Measurements from ENCODE around the gene USP2.

Gene USP2

DNA sequence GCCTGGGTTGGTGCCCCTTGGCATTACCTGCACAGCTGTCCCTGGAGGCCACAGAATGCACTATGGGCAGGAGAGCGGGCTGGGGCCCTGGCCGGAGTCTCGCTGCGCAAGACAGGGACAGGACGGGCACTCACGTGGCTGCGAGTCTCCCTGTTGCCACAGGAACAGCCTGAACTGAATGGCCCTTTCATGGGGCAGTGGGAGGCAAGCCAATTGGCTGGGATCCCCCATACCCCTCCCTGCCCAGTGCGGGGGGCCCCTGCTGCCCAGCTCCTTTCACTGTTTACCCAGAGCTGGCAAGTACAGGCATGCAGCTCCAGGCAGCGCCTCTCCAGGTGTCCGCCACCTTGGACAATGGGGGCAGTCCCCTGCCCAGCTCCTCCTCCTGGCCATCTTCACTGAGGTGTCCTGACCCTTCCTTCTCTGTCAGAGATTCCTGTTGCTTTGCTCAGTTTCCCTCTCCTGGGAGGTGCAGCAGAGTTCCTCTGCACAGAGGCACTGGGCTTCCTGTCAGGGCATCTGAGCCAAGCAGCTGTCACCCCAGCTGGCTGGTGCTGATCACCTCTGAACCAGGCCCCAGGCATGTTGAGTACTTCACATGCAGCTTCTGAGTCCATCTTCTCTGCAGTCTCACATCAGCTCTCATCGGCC lies 5.2 kb downstream of the USP2 start:
- no peak for DNase-seq

DNA sequence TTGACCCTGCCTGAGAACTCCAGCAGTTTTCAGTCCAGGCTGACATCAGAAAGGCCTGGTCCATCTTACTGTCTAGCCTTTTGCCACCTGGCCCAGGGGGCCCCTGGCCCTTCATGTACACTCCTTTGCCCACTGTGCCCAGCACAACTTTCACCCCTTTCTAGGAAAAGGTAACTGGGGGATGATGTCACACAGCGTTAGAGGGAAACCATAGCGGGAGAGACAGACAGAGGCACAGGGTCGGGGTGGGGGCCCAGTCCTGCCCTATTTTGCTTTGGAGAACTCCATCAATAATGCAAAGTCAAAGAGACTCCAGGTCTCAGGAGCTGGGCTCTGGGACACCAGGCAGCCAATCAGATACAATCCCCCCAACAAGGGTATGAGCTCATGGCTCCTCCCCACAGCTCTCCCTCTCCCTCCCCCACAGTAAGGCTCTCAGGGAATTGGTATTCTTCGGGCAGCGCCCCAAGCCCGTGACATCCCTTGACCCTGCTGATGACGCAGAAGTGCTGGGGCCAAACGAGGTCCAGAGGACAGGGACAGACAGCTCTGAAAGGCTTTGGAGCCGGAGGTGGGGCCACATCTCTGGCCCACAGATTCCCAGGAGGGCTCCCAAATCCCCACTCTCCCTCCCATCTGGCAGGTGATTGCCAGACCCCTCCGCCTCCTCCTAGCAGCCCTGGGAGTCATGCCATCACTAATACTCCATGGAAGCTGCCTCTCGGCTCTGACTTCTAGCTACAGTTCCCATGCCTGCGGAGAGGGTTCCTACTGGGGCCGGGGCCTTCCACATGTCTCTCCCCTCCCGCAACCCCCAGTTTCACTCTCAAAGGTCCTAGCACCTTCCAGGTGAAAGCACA lies 5.9 kb downstream of the USP2 start:
- DNase-seq, result no peak

DNA sequence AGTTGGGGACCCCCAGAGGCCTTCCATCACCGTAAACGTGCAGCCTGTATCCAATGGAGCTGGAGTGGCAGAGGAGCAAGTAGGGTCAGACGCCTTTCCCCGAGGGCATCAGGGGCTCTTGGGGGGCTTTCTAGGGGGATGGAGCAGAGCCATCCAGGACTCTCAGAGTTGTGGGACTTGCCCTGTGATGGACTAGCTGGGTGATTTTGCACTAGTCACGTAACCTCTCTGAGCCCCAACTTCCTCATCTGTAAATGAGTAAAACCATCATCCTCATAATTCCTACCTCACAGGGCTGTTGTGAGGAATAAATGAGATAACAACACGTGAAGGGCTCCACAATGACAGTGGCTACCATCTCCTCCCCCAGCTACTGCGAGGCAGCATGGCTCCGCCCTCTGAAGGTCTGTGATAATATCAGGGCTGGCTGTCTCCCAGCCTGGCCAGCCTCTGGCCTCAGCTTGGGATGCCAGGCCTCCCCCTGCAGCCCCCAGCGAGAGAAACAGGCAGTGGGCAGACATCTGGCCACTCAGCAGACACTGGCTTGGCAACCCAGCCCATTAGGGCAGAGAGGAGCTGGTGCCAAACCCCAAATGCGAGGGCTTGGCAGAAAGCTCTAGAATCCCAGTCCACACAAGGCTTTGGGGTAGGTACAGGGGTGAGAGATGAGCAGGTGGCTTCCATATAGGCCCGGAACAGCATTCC lies 6.7 kb downstream of the USP2 start:
- DNase-seq, result no peak

DNA sequence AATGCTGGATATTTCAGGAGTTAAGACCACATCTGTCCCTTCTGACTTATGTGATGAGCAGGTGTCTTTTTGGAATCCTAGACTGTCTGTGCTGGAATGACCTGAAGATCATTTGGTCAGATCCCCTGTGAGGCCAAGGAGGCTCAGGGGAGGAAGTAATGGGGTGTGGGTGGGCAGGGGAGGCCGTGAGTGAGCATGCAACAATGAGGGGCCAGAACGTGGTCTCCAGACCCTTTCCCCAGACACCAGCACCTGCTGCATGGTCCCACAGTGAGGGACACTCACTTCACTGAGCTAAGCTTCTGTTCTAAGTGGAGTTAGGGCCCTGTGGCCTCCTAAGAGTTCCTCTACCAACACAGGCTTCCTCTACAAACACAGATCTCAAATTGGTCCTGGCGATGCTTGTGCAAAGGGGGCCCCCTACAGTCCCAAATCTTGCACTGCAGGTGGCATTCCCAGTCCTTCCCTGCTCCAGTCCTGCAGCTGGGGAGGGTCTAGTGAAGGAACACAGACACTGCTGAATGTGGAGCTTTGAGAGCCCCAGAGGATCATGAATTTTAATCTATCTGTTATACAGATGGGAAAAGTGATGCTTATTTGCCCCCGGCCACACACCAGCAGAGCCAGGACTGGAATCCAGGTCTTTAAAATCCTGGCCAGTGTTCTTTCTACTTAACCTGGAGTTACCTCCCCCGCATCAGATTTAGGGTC lies 7.4 kb downstream of the USP2 start:
- DNase-seq, result peak in 4 of 6 experiments; percentile 5 to 20 (median 16)

DNA sequence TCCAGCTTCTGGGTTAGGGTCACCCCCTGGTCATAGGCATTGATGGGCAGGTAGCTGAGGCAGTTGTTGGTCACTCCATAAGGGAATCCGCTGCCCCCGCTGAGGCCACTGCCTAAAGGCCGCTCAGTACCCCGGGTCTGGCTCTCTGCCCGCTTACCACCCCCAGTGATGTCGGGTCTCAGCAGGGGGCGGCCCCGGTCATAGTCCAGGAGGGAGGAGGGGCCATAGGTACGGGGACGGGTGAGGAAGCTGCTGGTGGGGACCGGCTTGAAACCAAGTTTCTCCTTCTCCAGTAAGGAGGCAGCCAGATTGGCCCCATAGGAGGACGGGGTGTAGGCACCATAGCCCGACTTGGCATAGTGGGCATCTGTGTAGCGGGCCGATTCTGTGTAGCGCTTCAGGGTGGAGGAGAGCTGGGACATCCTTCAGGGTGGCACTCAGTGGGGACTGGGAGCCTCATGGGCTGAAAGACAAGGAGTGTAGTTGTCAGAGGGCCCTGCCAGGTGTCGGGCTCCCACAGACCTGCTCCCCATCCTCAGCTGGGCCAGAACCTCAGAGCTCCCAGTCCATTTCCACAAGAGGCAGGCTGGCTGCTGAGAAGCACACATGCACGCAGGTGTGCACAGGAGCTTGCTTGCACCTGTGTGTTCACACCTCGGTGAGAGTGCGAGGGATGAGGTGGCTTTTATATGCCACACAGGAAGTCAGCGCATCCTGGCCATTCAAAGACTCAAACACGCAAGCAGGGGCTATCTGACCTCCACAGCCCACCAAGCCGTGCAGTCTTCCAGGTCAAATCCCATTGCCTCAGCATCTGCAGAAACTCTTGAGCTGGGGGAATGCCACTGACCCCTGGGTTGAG lies 8.2 kb downstream of the USP2 start:
- DNase-seq, result no peak

DNA sequence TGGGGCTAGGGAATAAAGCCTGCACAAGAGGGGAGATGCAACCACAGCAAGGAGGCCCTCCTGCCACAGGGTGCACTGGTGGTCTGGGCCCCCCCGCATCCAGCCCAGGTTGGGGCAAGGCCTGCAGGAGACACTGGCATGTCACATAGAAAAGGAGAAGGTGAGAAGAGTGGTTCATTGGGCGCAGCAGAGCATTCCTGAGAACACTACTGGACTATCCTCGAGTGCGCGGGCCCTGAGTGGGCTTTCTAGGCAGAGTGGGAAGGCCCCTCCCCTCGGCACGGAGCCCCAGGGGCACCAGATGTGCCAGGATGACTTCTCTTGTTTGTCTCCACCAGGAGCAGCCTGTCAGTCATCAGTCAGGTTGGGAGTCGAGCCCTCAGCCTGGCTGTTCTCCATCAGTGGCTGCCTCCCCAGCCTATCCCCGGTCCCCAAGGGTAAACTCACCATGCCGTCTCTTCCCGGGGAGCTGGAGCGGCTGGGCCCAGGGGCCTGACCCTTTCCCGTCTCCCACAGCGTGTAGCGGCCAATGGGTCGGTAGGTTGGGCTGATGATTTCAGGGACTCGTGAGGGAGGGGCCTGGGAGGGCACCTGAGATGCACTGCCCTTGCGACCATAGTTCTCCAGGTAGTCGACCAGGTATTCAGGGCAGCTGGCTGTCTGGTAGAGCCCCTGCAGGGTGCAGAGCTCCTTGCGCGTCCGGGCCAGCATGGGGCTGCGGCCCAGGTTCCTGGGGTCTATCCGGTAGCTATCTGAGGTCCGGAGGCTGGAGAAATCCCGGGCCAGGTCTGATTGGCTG lies 9.0 kb downstream of the USP2 start:
- no peak for DNase-seq

DNA sequence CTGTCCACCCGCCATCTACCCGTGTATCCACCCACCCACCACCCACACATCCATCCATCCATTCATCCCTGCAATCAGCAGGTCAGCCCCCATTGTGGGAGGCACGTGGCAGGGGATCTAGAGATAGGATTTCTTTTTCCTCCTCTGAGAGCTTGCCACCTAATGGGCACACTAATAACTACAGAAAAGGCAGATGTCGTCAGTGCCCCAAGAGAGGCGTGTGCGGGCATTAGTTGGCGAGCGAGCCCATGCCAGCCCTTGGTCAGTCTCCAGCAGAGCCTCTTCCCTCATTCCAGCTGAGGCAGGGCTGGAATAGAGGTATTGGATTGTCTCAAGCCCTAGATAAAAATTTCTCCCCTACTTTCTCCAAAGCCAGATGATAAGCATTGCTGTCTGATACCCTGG lies 9.7 kb downstream of the USP2 start:
- no peak for DNase-seq

GRCh38 chr11:119371067-119371601 lies 10.4 kb downstream of the USP2 start:
- no peak for DNase-seq

GRCh38 chr11:119370486-119371046 lies 10.9 kb downstream of the USP2 start:
- no peak for DNase-seq

GRCh38 chr11:119369132-119369925 lies 12.2 kb downstream of the USP2 start:
- no peak for DNase-seq

- DNase-seq, result no peak
These were observed 13.1 kb downstream of the USP2 start for GRCh38 chr11:119368121-119369034.

GRCh38 chr11:119367661-119368120 lies 13.8 kb downstream of the USP2 start:
- no peak for DNase-seq

- no peak for DNase-seq
These were observed 14.5 kb downstream of the USP2 start for GRCh38 chr11:119366690-119367620.

DNA sequence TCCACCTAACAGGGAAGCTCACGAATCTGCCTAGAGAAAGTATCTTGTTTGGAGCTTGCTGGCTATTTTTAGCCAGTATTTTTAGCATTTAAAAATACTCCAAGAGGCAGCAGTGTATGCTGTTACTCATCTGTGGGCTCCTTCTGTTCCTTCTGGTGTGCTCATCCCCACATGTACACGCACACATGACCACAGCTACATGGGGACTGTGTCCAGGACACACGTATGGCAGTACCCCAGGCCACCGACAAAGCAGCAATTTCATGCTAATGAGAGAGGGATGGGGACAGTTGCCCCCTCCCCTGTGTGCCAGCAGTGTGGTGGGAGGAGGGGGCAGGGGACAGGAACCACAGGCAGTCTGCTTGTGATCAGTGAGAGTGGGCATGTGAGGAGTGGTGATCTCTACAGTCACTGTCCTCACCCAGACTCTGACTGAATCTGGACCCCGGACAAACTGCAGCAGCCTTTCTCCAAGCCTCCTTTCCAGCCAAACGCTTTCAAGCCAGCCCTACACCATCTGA lies 16.4 kb downstream of the USP2 start:
- no peak for DNase-seq

DNA sequence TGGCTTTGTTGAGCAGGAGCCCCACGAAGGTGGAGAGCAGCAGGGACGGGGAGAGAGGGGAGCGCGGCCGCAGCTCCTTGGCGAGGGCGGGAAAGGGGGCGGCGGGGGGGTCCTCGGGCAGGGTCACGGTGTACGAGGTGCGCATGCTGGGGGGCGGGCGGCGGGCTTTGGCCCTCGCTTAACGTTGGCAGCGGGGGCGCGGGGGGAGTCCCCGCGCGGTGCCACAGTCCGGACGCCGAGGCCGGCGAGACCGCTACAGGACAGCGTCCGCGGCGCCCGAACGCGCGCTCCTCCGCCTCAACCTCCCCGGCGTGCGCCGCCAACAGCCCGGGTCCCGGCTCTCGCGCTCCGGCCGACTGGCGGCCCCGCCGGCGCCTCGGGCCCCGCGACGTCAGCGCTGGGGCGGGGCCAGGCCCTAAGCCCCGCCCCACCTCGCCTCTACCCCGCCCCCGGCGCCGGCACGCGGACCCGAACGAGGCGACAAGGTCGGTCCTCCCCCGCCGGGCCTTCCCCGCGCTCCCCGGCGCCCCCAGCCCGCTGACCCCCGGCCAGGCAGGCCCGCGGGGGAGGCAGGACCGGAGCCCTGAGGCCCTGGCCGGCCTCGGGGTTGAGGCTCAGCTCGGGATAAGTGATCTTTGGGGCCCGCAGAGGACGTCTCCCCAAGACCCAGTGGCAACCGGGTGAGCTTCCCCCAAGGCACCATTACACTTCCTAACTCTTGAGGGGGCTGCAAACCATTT lies 17.5 kb downstream of the USP2 start:
- peak in 5 of 6 experiments; percentile 31 to 53 (median 44) for DNase-seq

Measured in stimulated activated naive CD4-positive, alpha-beta T cell (primary cell).